GM19395 (cell line): ENCODE results near the gene SASH1.

ENCODE experiments used
- ATAC-seq: cut with Tn5 transposase; IDR thresholded peaks from one replicate; pipeline ENCODE4 v1.9.1; 2021; ENCODE audit warnings: mild to moderate bottlenecking, moderate library complexity; ENCODE audit not compliant: unreplicated experiment

Gene SASH1

DNA sequence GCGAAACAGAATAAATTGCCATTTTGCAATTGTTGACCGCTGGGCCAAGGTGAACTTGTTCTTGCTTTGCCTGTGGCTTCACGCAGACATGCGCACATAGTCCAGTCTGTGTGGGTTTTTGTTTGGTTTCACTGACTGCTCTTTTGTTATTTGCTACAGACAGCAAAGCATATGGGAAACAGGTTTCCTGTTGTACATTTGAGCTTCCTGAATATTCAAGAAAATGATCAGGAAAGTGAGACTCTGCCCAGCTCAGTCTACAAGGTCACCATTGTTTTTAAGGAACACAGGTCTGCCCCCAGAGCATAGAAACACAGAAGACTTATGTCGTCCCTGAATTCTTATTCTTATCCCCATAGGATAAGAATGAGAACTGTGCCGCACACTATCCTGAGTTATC lies 55.6 kb downstream of the SASH1 start:
- no peak for ATAC-seq

DNA sequence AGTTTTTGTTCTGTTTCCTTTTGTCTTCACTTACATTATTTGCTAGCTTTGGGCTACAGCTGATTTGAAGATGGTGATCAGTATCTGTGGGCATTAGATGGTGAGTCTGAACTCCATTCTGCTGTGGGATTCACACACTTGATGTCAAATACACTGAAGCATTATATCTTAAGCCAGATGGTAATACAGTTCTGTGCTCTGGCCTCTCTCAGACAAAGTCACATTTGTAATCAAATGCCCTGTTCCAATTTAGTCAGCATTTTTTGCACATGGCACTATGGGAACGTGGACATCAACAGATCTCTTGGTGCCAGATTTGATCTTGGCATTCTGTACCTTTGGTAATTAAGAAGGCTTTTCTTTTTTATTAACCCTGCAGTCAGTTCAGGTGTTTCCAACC lies 56.0 kb downstream of the SASH1 start:
- no peak for ATAC-seq

DNA sequence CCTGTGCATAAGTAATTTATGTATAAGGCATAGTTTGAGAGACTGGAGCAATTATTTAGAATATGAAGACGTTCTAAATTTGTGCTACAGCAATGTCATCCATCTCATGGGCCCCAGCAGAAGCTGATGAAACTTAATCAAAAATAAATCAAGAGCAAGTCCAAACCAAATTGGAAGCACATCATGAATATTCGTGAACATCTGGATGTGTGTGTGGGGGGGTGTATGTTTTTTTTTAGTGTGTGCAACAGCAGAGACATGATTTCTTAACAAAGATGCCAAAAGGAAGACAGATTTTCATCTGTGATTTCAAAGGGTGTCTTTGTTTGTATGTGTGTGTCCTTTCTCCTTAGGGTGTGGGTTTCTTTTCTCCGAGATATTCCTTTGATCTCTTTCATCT lies 58.9 kb downstream of the SASH1 start:
- ATAC-seq: no peak

DNA sequence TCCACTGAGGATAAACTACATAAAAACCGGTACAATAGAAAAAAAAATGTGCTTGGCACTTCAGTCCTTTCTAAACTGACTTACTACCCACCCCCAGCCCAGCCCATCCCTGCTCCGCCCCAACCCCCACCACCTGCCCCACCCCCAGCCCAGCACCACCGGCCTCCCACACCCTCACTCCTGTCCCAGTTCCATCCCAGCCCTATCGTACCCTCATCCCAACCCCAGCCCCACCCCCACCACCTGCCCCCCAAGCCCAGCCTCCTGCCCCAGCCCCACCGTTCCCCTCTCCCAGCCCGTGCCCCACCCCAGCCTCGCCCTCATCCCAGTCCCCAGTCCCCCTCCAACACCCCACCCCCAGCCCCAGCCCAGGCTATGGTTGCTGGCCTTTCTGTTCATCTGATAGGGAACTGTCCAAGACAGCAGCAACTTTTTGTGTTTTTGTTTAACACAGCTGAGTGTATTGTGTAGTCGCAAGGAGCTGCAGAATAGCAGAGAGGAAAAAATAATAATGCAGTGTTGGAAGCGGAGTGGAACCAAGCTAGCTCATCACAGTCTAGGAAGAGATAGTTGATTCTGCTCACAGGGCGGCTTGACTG lies 61.9 kb downstream of the SASH1 start:
- no peak for ATAC-seq

DNA sequence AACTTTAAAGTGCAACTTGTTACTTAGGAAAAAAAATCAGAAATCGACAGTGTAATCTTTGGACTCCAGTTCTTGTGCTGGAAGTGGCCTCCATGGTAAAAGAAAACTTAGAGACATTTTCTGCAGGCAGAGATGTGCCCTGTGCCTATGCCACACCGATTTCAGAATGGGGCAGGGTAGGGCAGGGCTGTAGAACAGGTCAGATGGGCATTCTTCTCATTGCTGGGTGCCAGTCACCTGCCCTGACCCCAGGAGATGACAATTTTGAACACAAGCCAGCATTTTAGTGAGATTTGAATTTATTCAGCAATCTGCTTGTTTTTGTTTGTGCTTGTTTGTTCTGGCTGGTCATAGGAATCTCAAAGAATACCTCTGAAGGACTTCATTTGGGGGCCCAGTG lies 63.3 kb downstream of the SASH1 start:
- no peak for ATAC-seq

DNA sequence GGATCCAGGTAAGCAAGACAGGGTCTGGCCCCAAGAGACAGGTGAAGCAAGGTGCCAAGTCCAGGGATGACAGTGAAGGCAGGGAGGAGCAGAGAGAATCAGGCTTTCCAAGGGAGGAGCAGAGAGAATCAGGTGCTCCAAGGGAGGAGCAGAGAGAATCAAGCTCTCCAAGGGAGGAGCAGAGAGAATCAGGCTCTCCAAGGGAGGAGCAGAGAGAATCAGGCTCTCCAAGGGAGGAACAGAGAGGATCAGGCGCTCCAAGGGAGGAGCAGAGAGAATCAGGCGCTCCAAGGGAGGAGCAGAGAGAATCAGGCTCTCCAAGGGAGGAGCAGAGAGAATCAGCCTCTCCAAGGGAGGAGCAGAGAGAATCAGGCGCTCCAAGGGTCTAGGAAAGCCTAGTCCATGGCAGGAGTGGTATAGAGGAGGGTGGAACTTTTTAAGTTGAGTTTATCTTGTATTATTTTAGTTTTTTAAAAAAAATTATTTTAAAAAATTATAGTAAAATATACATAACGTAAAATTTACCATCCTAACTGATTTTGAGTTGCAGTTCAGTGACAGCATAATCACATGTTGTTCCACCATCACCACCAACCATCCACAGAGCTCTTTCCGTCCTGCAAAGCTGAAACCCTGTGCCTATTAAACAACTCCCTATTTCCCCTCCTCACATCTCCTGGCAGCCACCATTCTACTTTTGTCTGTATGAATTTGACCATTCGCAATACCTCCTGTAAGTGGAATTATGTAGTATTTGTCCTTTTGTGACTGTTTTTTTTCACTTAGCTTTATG lies 64.1 kb downstream of the SASH1 start:
- no peak for ATAC-seq

DNA sequence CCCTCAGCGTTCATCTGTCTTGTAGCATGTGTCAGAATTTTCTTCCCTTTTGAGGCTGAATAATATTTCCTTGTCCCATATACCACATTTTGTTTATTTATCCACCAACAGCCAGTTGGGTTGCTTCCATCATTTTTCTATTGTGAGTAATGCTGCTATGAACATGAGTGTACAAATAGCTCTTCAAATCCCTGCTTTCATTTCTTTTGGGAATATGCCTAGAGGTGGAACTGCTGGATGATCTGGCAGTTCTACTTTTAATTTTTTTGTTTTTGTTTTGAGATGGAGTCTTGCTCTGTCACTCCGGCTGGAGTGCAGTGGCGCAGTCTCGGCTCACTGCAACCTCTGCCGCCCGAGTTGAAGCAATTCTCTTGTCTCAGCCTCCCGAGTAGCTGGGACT lies 64.7 kb downstream of the SASH1 start:
- ATAC-seq: no peak

DNA sequence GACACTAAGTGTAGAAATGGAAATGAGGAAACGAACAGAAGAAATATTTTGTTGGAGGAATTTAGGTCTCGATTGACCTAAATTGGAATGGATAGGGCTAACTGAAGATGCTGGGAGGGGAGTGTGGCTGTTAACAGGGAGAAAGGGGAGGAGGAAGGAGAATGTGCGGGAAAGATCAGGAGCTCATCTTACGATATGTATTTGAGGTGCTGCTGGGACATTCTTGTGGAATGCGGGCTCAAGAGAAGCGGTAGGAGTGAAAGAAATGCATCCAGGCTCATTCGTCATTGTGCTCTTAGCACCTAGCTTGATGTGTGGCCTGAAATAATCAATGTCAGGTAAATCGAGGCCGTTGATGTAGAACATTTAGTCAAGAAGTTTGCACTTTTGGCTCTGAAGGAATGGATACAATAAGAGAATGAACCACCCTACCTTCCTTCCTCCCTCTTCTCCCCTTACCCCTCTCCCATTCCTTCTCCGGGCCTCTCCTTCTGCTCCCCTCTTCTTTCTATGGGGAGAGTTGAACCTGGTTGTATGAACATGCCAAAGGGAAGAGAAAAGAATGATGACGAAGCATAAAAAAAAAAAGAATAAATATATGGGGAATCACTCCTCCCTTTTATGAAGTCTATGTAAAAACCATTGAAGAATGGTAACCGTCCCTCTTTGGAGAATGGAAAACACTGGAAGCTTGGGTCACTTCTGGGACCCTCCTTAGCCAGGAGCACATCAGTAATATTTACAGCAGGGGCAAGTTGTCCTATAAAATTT lies 70.9 kb downstream of the SASH1 start:
- no peak for ATAC-seq

DNA sequence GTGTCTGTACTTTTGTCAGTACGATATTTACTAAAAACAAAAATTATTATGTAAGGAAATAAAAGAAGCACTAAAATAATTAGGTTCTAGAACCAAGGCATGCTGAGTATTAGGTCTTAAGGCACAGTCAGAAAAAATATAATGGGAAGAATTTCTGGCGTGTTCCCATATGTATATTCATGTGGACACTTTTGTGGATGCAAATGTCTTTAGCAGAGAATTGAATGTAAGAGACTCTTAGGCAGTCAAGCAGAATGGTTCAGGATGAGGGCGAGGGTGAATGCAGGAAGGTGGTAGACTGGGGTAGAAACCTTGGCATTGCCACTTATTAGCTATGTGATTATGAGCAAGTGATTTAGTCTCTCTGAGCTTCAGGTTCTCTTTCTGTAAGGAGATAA lies 71.5 kb downstream of the SASH1 start:
- no peak for ATAC-seq

DNA sequence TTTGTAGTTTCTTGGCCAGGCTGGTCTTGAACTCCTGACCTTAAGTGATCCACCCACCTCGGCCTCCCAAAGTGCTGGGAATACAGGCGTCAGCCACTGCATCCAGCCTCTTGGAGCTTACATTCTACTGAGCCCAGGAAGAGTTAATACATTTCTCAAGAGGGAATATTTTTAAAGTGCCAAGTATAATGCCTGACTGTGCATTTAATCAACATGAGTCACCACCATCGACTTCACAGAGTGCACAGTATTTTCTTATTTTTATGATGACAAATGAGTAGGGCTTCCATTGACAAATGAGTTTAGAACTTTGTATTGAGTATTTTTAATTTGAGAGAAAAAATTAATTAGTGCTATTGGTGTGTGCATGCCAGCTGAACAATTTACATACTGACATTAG lies 72.2 kb downstream of the SASH1 start:
- ATAC-seq: no peak

DNA sequence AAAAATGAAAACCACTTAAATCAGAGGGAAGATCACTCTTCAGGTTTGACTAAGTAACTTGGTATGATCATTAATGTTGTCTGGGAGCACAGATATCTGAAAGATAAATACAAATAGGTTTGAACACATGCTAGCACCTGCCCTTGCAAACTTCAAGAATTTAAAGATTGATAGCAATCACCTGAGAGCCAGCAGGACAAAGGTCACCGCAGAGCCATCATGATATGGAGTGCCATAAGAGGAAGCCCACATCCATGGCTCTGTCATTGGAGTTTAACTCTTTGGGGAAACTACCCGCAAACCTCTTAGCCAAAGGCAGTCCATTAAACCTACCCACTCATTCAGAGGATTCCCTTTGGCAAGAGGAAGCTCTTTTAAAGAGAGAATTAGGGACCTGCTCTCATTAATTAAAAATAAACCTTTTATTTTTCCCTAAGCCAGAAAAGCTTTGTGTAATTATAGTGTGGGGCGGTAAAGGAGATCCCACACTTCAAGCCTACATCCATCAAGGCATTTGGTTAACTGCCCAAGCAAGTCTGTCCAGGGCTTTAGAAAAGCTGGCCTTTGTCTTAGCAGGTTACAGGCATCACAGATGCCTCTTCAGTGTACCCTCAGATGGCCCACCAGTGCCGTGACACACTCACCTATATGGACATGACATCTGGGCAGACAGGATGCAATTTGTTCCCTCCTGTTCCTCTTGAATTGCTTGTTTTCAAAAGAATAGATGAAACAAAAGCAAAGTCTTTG lies 73.0 kb downstream of the SASH1 start:
- ATAC-seq: no peak

DNA sequence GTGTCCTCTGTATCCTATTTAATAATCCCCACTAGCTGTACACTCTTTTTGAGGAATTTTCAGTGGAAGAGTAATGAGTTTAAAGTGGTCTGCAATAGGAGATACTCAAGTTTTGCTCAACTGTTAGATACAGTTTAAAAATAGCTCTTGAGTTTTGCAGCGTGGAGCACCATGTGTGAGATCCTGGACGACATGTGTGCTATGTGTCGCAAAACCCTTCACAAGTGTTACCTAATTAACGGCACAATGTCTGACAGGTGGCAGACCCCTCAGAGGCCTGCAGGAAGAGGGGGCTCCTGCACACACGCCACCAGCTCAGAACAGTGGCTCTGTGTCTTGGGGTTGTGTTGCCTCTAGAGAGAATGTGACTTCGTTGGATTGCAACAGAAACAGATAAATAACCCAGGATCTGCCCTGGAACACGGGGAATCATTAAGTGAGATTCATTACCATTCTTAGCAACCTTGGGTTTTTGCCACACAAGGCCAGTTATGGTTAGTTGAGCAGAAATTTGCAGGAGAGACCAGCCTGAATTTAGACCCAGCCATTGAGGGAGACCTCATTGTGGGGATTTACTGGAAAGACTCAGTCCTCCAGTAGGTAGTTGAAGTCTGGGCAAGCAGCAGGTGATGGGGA lies 73.8 kb downstream of the SASH1 start:
- no peak for ATAC-seq

DNA sequence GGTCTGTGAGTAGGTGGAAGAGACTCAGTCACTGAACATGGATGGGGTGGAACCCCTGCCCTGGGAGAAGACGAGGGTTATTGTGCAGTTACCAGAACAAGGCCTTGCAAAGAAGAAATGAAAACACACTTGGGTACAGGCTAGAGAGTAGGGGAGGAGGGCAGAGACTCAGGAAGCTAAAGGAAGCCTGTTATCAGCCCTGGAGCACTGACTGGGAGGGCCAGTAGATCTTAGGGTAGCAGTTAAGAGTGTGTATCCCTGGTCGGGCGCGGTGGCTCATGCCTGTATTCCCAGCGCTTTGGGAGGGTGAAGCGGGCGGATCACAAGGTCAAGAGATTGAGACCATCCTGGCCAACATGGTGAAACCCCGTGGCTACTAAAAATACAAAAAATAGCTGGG lies 74.4 kb downstream of the SASH1 start:
- ATAC-seq: no peak

DNA sequence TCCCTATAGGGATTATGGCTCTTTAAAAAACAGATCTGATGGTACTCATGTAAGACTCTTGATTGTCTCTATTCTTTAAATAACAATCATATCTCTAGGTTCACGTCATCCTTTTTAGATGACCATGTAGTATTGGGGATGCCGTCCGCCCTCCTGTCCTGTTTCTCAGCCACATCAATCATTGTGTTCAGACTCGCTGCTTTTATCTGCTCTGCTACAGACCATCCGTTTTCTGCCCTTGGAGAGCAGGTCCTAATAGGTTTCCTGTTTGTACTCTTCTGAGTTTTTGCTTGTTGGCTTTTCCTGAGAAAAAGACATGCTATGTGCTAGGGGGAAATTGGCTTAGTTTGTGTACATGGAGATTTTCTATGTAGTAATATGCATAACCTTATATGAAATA lies 76.8 kb downstream of the SASH1 start:
- ATAC-seq: no peak

DNA sequence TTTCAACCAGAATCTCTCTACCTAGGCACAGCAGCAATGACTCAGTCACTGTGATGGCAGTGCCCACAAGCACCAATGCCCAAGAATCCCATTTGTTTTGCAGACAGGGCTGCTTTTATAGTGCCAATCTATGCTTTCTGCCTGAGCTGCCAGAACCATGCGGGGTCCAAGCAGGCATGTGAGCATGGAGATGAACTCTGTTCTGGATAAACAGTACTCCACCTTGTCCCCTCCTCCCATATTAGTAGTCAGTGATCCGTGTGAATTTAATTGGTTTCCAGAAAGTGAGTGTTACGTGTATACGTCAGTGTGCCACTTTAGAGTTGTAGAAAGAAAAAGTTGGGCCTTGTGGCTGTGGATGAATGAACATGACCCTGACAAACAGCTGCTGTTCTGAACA lies 79.4 kb downstream of the SASH1 start:
- ATAC-seq: no peak

DNA sequence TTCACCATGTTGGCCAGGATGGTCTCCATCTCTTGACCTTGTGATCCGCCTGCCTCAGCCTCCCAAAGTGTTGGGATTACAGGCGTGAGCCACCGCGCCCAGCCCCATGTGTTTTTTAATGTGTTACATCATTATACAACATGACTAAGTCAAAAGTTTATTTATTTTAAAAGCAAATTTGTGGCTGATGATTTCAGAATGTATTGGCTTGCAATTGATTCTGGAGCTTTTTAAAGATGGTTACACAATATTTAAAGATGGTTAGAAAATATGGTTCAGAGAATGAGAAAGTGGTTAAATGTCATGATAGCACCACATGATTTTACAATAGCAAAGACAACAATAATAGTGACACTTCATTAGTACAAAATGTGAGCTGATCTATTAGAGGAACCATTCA lies 80.5 kb downstream of the SASH1 start:
- ATAC-seq: no peak

DNA sequence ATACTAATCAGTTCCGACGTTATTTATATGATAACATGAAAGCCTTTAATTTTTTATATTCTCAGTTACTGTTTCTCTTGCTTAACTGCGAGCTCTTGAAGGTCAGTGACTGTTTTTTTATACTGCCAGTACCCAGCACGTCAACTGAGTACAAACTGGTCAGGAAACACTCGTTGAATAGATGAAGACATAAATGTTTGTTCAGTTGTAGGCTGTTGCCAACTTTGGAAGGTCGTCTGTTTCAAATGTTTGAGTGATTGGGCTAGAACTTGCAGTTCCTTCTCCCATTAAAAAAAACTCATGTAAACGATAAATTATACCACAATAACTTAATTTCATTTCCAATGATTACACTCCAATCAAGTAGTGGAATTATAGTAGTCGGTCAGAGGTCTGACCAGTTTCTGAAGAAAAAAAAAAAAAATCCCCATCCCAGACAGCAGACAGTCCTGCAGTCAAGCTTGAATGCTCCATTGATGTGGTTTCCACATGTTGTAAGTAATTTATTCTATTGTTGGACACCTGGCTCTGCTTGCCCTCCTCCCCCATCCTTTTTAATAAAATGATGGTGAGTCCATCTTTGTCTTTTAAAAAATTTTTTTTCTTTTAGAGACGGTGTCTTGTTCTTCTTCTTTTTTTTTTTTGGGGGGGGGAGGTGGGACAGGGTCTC lies 81.1 kb downstream of the SASH1 start:
- no peak for ATAC-seq

DNA sequence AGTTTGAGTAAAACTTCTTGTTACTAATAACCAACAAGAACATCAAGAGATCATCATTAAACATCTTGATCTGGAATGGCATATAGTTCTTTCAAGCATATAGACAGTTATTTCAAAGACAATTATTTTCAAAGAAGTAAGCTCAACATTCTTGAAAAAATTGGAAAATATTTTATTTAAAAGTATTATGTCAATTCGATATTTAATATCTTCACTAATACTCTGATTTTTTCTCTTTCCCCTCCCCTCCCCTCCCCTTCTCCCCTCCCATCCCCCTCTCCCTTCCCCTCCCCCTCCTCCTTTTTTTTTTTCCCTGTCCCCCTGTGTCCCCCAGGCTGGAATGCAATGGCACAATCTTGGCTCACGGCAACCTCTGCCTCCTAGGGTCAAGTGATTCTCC lies 82.8 kb downstream of the SASH1 start:
- no peak for ATAC-seq

DNA sequence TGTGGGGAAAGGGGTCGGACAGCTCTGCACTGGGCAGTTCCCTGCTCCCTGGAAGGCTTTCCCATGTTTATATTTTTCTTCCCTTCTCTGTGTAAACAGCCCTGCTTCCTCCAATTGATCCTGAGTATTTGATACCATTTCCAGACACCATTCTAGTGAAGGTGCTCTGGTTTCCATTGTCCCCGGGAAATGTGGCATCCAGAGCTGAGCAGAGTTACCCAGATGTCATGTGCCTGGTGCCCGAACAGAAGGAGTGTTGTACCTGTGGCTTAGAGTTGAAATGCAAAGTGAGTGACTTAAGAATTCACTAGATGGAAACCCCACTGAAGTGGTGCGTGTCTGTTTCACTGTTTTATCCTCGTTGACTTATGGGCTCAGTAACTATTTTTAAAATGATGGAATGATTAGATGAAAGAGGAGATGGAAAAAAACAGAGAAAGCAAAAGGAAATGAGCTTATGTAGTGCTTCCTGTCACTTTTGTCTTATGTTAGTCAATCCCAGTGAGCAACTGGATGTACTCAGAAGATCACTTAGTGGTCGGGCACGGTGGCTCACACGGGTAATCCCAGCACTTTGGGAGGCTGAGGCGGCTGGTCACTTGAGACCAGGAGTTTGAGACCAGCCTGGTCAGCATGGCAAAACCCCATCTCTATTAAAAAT lies 83.8 kb downstream of the SASH1 start:
- ATAC-seq: no peak

DNA sequence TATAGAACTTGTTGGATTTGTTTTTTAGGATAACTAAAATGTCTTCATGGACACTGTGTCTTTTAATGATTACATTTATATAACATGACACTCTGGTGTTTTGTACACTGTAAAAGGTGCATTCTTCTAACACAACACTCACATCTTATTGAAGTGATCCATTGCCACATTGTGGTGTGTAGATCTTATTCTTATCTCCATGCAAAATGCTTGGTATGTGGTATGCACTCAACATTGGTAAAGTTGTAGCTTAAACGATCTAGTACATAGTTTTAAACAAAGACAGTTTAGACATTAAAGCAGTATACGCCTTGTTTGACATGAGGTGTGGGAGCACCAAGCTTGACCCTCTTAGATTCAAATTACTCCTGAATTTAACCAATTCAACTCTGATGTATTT lies 84.7 kb downstream of the SASH1 start:
- ATAC-seq: no peak
